Fibroblast of the aortic adventitia (primary cell): ENCODE results near the gene PKD2. TPM values are rescaled to one million over a fixed set of nuclear protein-coding genes. Genes with fewer than 3 reads are reported as not detected.
A peak's percentile ranks its signal among the peaks of the same experiment; 100 is the strongest.

Experiments
- DNase-seq: peaks from one replicate; pipeline ENCODE4 v3.0.0-alpha.2; 2010; ENCODE audit warnings: low read depth
- H3K4me3 ChIP-seq: 2 replicates; pipeline ENCODE4 v1.5.1; 2011; ENCODE audit warnings: low read depth, mild to moderate bottlenecking, control low read depth, low read length, moderate library complexity
- total RNA-seq: library from RNA; depleted of rRNA; stranded (reverse); fragments of >200 nt; gene quantifications from 2 replicates; pipeline ENCODE4 v1.2.3, GENCODE V29; 2012; ENCODE audit warnings: low replicate concordance
- TF ChIP-seq, protein P1 (sequence below): IDR thresholded peaks from 2 replicates; pipeline ENCODE4 v1.5.1; 2011; ENCODE audit warnings: mild to moderate bottlenecking, low read length, control low read depth, inconsistent platforms; ENCODE audit not compliant: insufficient read depth

The PKD2 gene
- total RNA-seq = 66.6 and 197 TPM in 2 replicates

DNA sequence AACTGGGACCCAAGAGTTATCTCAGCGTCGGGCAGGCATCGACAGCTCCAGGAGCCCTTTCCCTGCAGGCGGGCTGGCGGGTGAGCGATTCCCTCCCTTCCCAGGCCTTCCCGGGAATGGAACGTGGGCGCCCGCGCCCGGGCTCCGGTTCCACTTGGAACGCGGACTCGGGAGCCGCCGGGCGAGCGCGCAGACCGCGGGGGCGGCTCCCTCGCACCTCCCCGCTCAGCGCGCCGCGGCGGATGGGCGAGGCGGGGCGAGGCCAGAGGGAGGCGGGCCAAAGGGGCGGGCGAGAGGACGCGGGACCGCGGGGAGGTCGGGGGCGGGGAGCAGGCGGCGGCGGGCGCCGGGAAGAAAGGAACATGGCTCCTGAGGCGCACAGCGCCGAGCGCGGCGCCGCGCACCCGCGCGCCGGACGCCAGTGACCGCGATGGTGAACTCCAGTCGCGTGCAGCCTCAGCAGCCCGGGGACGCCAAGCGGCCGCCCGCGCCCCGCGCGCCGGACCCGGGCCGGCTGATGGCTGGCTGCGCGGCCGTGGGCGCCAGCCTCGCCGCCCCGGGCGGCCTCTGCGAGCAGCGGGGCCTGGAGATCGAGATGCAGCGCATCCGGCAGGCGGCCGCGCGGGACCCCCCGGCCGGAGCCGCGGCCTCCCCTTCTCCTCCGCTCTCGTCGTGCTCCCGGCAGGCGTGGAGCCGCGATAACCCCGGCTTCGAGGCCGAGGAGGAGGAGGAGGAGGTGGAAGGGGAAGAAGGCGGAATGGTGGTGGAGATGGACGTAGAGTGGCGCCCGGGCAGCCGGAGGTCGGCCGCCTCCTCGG lies at the start of gene PKD2:
Gene PKD2, plus strand, starts transcription at position 332 of the 818 bp plus-strand sequence. Its CDS starts 99 bp downstream, at position 431.
- H3K4me3 ChIP-seq = peak within 1 kb of the TSS; percentile 88
- DNase-seq = peak; percentile 65
- TF ChIP-seq, protein P1, sequence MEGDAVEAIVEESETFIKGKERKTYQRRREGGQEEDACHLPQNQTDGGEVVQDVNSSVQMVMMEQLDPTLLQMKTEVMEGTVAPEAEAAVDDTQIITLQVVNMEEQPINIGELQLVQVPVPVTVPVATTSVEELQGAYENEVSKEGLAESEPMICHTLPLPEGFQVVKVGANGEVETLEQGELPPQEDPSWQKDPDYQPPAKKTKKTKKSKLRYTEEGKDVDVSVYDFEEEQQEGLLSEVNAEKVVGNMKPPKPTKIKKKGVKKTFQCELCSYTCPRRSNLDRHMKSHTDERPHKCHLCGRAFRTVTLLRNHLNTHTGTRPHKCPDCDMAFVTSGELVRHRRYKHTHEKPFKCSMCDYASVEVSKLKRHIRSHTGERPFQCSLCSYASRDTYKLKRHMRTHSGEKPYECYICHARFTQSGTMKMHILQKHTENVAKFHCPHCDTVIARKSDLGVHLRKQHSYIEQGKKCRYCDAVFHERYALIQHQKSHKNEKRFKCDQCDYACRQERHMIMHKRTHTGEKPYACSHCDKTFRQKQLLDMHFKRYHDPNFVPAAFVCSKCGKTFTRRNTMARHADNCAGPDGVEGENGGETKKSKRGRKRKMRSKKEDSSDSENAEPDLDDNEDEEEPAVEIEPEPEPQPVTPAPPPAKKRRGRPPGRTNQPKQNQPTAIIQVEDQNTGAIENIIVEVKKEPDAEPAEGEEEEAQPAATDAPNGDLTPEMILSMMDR = no peak

DNA sequence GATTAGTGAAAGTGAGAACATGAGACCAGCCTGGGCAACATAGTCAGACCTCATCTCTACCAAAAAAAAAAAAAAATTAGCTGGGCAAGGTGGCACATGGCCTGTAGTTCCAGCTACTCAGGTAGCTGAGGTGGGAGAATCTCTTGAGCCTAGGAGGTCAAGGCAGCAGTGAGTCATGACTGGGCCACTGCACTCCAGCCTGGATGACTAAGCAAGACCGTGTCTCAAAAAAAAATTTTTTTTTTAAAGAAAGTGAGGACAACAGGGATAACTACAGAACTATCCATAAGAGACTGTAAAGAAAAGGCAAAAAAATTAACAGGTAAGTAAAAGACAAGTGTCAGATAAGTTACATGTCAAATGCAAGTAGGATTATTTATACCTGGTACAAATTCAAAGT lies 45.4 kb upstream of the PKD2 start:
- H3K4me3 ChIP-seq = no peak overlapping the region
- TF ChIP-seq, protein P1 = no peak
- peak; percentile 47 for DNase-seq

GRCh38 chr4:87962398-87963146 lies 44.9 kb upstream of the PKD2 start:
- DNase-seq = peak; percentile 49
- TF ChIP-seq, protein P1 = no peak
- no peak overlapping the region for H3K4me3 ChIP-seq

- TF ChIP-seq, protein P1 = no peak
- H3K4me3 ChIP-seq = no peak overlapping the region
- DNase-seq = no peak
These were observed 41.9 kb upstream of the PKD2 start for GRCh38 chr4:87965501-87965975.

DNA sequence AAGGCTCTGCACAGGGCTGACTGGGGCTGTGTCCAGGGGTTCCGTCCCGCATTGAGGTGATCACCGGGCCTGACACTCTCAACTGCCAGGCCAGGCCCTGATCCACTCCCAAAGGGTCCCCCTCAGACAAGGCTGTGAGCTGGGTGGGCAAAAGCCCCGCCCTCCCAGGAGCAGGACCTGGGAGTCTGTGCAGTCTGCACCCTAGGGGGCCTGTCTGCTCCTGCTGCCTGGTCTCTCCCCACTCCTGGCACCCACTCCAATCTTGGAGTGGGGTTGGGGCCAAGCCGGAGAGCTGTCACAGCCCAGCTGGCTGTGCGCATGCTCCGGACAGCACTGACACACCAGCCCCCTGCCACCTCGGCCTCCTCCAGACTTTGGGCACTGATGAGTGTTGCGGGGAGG lies 41.3 kb upstream of the PKD2 start:
- no peak for DNase-seq
- H3K4me3 ChIP-seq = no peak overlapping the region
- TF ChIP-seq, protein P1 = no peak

DNA sequence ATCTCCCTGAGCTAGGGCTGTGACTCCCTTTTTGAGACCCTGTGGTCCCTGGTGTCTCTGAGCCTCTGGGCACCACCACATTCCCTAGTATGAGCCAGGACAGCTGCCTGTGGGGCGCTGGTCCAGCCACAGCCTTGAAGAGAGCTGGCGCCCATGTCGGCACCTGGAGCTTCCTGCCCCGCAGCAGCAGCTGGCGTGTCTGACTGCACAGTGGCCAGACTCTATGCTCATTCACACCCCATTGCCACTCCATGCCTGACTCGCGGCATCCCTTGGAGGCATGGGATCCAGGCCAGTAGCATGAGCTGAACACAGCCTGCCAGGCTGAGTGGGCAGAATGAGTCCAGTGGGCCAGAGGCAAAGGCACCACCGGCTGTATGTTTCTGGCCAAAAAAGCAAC lies 40.2 kb upstream of the PKD2 start:
- no peak for DNase-seq
- TF ChIP-seq, protein P1 = no peak
- no peak overlapping the region for H3K4me3 ChIP-seq
